SK-N-SH (cell line): Measurements from ENCODE around the gene RGS10. TPM values are rescaled to one million over a fixed set of nuclear protein-coding genes. Genes with fewer than 3 reads are reported as not detected.

Source experiments
- CTCF ChIA-PET: fragments of 300-600, 350-600 bp; formaldehyde crosslinking; extraction: SDS; loops from one replicate; lab custom pipeline; 2021; lab: Yijun Ruan, JAX
- POLR2A ChIA-PET: fragments of 350-600 bp; sonication (Branson Sonifier 250); formaldehyde crosslinking; extraction: SDS; loops from one replicate; lab custom pipeline; 2020; ENCODE audit warnings: antibody characterized with exemption, inconsistent platforms; lab: Yijun Ruan, JAX
- DNase-seq: peaks from one replicate; pipeline ENCODE4 v3.0.0; 2012
- H2AFZ ChIP-seq: fragments of 200-600 bp; sonication (generic); 2 replicates; pipeline ENCODE4 v1.8.1; 2016; ENCODE audit warnings: antibody characterized with exemption, mild to moderate bottlenecking, low read depth
- H3F3A ChIP-seq: fragments of 200-600 bp; sonication (generic); replicated peaks from 2 replicates; pipeline ENCODE3; 2016; ENCODE audit warnings: antibody characterized with exemption, mild to moderate bottlenecking; ENCODE audit not compliant: insufficient read depth
- H3K27ac ChIP-seq, 2 experiments: fragments of 200-500 bp in 1 of 2; fragments of 200-600 bp in 1 of 2; sonication (Bioruptor generic) in 1 of 2; sonication (generic), shearing (Covaris generic) in 1 of 2; 2 replicates each; pipeline versions ENCODE4 v1.5.1 to v1.6.1; 2014 to 2016; ENCODE audit warnings: low read depth in 2 of 2, inconsistent platforms in 1 of 2, low read length in 1 of 2, mild to moderate bottlenecking in 1 of 2, mixed read lengths in 1 of 2
- H3K27me3 ChIP-seq: fragments of 200-600 bp; sonication (generic), shearing (Covaris generic); 2 replicates; pipeline ENCODE4 v1.6.1; 2016; ENCODE audit warnings: mixed run types; ENCODE audit not compliant: insufficient read depth
- H3K36me3 ChIP-seq, 2 experiments: fragments of 200-500 bp in 1 of 2; fragments of 200-600 bp in 1 of 2; sonication (Bioruptor generic) in 1 of 2; sonication (generic) in 1 of 2; replicated peaks in 1 of 2; 2 replicates each; pipeline versions ENCODE3 to v1.5.1; 2014 to 2016; ENCODE audit warnings: low read length in 1 of 2, mild to moderate bottlenecking in 1 of 2; ENCODE audit not compliant: insufficient read depth in 2 of 2, control insufficient read depth in 1 of 2
- H3K4me1 ChIP-seq, 2 experiments: fragments of 200-500 bp in 1 of 2; fragments of 200-600 bp in 1 of 2; sonication (Bioruptor generic) in 1 of 2; sonication (generic), shearing (Covaris generic) in 1 of 2; 2 replicates each; pipeline versions ENCODE4 v1.5.1 to v1.6.1; 2014 to 2016; ENCODE audit warnings: low read depth in 1 of 2, low read length in 1 of 2, mixed run types in 1 of 2; ENCODE audit not compliant: insufficient read depth in 2 of 2, control insufficient read depth in 1 of 2
- H3K4me2 ChIP-seq: fragments of 200-600 bp; sonication (generic), shearing (Covaris generic); 2 replicates; pipeline ENCODE4 v1.6.1; 2017; ENCODE audit warnings: mixed run types
- H3K4me3 ChIP-seq, 2 experiments: fragments of 200-500 bp in 1 of 2; fragments of 200-600 bp in 1 of 2; sonication (Bioruptor generic) in 1 of 2; sonication (generic), shearing (Covaris generic) in 1 of 2; 2 replicates each; pipeline versions ENCODE4 v1.5.1 to v1.8.1; 2014 to 2016; ENCODE audit warnings: low read depth in 2 of 2, inconsistent platforms in 1 of 2, low read length in 1 of 2, mild to moderate bottlenecking in 1 of 2, mixed read lengths in 1 of 2, moderate library complexity in 1 of 2
- H3K79me2 ChIP-seq: fragments of 200-600 bp; sonication (generic); 2 replicates; pipeline ENCODE4 v1.8.1; 2017; ENCODE audit warnings: mild to moderate bottlenecking; ENCODE audit not compliant: insufficient read depth
- H3K9ac ChIP-seq: fragments of 200-600 bp; sonication (generic); 2 replicates; pipeline ENCODE4 v1.6.1; 2017; ENCODE audit warnings: mixed run types
- H3K9me2 ChIP-seq: fragments of 200-600 bp; sonication (generic); 2 replicates; pipeline ENCODE4 v1.6.1; 2017; ENCODE audit warnings: mixed run types
- H3K9me3 ChIP-seq: fragments of 200-600 bp; sonication (generic); 2 replicates; pipeline ENCODE4 v1.6.1; 2017; ENCODE audit warnings: mixed run types, mild to moderate bottlenecking, moderate library complexity
- H4K20me1 ChIP-seq: fragments of 200-600 bp; sonication (generic); 2 replicates; pipeline ENCODE4 v1.6.1; 2017; ENCODE audit warnings: mild to moderate bottlenecking, mixed run types; ENCODE audit not compliant: insufficient read depth
- EZH2phosphoT487 ChIP-seq: fragments of 200-600 bp; sonication (generic); IDR thresholded peaks from 2 replicates; pipeline ENCODE4 v1.6.1; 2017; ENCODE audit warnings: low read depth, mixed run types, mild to moderate bottlenecking, antibody characterized with exemption, moderate library complexity, borderline replicate concordance
- FOSL2 ChIP-seq: IDR thresholded peaks from 2 replicates; pipeline ENCODE4 v1.4.0; 2012; ENCODE audit warnings: low read depth, mild to moderate bottlenecking, moderate library complexity, borderline replicate concordance
- FOXJ3 ChIP-seq: sonication (generic); formaldehyde crosslinking; IDR thresholded peaks from 2 replicates; pipeline ENCODE4 v1.5.1; 2020; ENCODE audit warnings: mild to moderate bottlenecking, missing genetic modification reagents
- FOXM1 ChIP-seq: IDR thresholded peaks from 2 replicates; pipeline ENCODE4 v1.4.0; 2012; ENCODE audit warnings: low read depth, mild to moderate bottlenecking
- GATA2 ChIP-seq: sonication (generic); formaldehyde crosslinking; IDR thresholded peaks from 2 replicates; pipeline ENCODE4 v1.5.0; 2020; ENCODE audit warnings: mild to moderate bottlenecking, missing genetic modification reagents
- IRF3 ChIP-seq: fragments of 150-350 bp; IDR thresholded peaks from 2 replicates; pipeline ENCODE4 v1.6.1; 2016; ENCODE audit warnings: mild to moderate bottlenecking, low read depth, low read length
- NFIC ChIP-seq: IDR thresholded peaks from 2 replicates; pipeline ENCODE4 v1.4.0; 2012; ENCODE audit warnings: borderline replicate concordance
- NRF1 ChIP-seq: IDR thresholded peaks from 2 replicates; pipeline ENCODE4 v1.6.1; 2012; ENCODE audit warnings: low read depth, mild to moderate bottlenecking, low read length
- RAD21 ChIP-seq: IDR thresholded peaks from 2 replicates; pipeline ENCODE4 v1.6.1; 2012; ENCODE audit warnings: mild to moderate bottlenecking, low read length
- REST ChIP-seq: IDR thresholded peaks from 2 replicates; pipeline ENCODE4 v1.6.1; 2012; ENCODE audit warnings: mild to moderate bottlenecking, low read depth, low read length, moderate library complexity
- SMC3 ChIP-seq: IDR thresholded peaks from 2 replicates; pipeline ENCODE4 v1.6.1; 2012; ENCODE audit warnings: low read depth, low read length, improper control_type of control experiment
- WGBS: methylation state at CpG from one replicate; pipeline ENCODE4 v1.1.6; 2017; ENCODE audit warnings: low lambda C conversion rate; 5-methylcytosine and 5-hydroxymethylcytosine counted together
- polyA plus RNA-seq, 3 experiments: library from polyadenylated mRNA; depleted of rRNA; stranded (reverse); fragments of >200 nt; gene quantifications; 2 replicates each; pipeline ENCODE4 v1.2.3, GENCODE V29; 2012

The RGS10 gene
- polyA plus RNA-seq, 1 of the 3 experiments (the other 2 are of a cell fraction) = 44.6 TPM

- ChIA-PET POLR2A (interaction anchor here (0.6 kb wide), 1 partner anchor 1745 kb away, joined by 3 read pairs; no protein-coding TSS in a partner anchor), CTCF (no interaction called here)
- Histone ChIP-seq H3K9ac (no peak overlapping the region), H3K9me3 (no peaks in the 10 kb centered on the region), H3K36me3 (peaks cover 0 to 7% of the 10 kb centered on the region in 2 experiments), H3K4me3 (no peak overlapping the region), H2AFZ (no peak overlapping the region), H3K27ac (no peak overlapping the region), H4K20me1 (no peaks in the 10 kb centered on the region), H3K4me1 (no peaks in the 10 kb centered on the region; a peak in 1 of 4 replicates), H3K79me2 (no peaks in the 10 kb centered on the region), H3K27me3 (no peaks in the 10 kb centered on the region), H3K9me2 (no peaks in the 10 kb centered on the region), H3F3A (no peaks in the 10 kb centered on the region), H3K4me2 (no peak overlapping the region)
- TF ChIP-seq REST (no peak), RAD21 (no peak), NRF1 (no peak), EZH2phosphoT487 (no peak), SMC3 (no peak), FOXM1 (no peak), NFIC (no peak), FOXJ3 (CRISPR knock-in tag) (no peak), IRF3 (no peak), GATA2 (CRISPR knock-in tag) (no peak)
- DNase-seq = no peak
- WGBS = 95% methylated on average over 18 of the region's 21 CpGs
These were observed 36.8 kb downstream of the RGS10 start for GRCh38 chr10:119505588-119506315.

- Histone ChIP-seq H3K27ac (no peak overlapping the region), H3K9me3 (no peaks in the 10 kb centered on the region), H3K27me3 (no peaks in the 10 kb centered on the region), H3F3A (no peaks in the 10 kb centered on the region), H3K9ac (no peak overlapping the region), H3K4me3 (no peak overlapping the region), H3K4me1 (no peaks in the 10 kb centered on the region; a peak in 1 of 4 replicates), H3K79me2 (no peaks in the 10 kb centered on the region), H3K36me3 (peaks cover 0 to 7% of the 10 kb centered on the region in 2 experiments), H3K9me2 (no peaks in the 10 kb centered on the region), H2AFZ (no peak overlapping the region), H3K4me2 (no peak overlapping the region), H4K20me1 (no peaks in the 10 kb centered on the region)
- DNase-seq = no peak
- WGBS = 94% methylated on average over 11 of the region's 12 CpGs
- POLR2A ChIA-PET = interaction anchor here (0.6 kb wide), 1 partner anchor 1746 kb away, joined by 3 read pairs; no protein-coding TSS in a partner anchor
- no peak for TF ChIP-seq IRF3
- no peak for TF ChIP-seq FOSL2
- TF ChIP-seq FOXJ3 (CRISPR knock-in tag) = no peak
- CTCF ChIA-PET = interaction anchor here (1.2 kb wide), 1 partner anchor 64 kb away, joined by 3 read pairs; no protein-coding TSS in a partner anchor
These were observed 37.4 kb downstream of the RGS10 start for GRCh38 chr10:119505131-119505551.
